Liver (tissue), 9 donors: ENCODE results near the gene HNRNPA0. TPM values are rescaled to one million over a fixed set of nuclear protein-coding genes. Genes with fewer than 3 reads are reported as not detected.
A peak's percentile ranks its signal among the peaks of the same experiment; 100 is the strongest.

Experiments used
- DNase-seq: peaks from one replicate; pipeline ENCODE4 v3.0.0-alpha.2; 2017; ENCODE audit warnings: low spot score
- H3K27ac ChIP-seq, 2 donors: one replicate each; pipeline ENCODE4 v1.7.0; 2013; ENCODE audit warnings: inconsistent platforms in 2 of 2, low read length in 2 of 2, control low read depth in 1 of 2, low read depth in 1 of 2, mild to moderate bottlenecking in 1 of 2
- H3K27me3 ChIP-seq, 4 donors: one replicate each; pipeline versions ENCODE4 v1.6.1 to v1.7.0; 2013; ENCODE audit warnings: low read length in 3 of 4, inconsistent platforms in 1 of 4, mild to moderate bottlenecking in 1 of 4, moderate library complexity in 1 of 4; ENCODE audit not compliant: control insufficient read depth in 4 of 4, insufficient read depth in 4 of 4
- H3K36me3 ChIP-seq, 4 donors: one replicate each; pipeline versions ENCODE4 v1.6.1 to v1.7.0; 2013; ENCODE audit warnings: low read length in 3 of 4, mild to moderate bottlenecking in 3 of 4, low read depth in 1 of 4, moderate library complexity in 1 of 4; ENCODE audit not compliant: control insufficient read depth in 4 of 4, insufficient read depth in 3 of 4
- H3K4me1 ChIP-seq, 4 donors: one replicate each; pipeline versions ENCODE4 v1.6.1 to v1.7.0; 2013; ENCODE audit warnings: low read length in 3 of 4, mild to moderate bottlenecking in 3 of 4, moderate library complexity in 1 of 4; ENCODE audit not compliant: control insufficient read depth in 4 of 4, insufficient read depth in 4 of 4
- H3K4me3 ChIP-seq, 3 donors: one replicate each; pipeline versions ENCODE4 v1.6.1 to v1.7.0; 2013; ENCODE audit warnings: low read length in 3 of 3, control low read depth in 1 of 3, low read depth in 1 of 3, mild to moderate bottlenecking in 1 of 3
- H3K9ac ChIP-seq, 2 donors: one replicate each; pipeline ENCODE4 v1.7.0; 2013; ENCODE audit warnings: low read length in 2 of 2, mild to moderate bottlenecking in 2 of 2, moderate library complexity in 2 of 2, control low read depth in 1 of 2, low read depth in 1 of 2
- H3K9me3 ChIP-seq, 4 donors: one replicate each; pipeline versions ENCODE4 v1.6.1 to v1.7.0; 2013; ENCODE audit warnings: low read length in 3 of 4; ENCODE audit not compliant: control insufficient read depth in 4 of 4
- EGR1 ChIP-seq, 2 donors: IDR thresholded peaks; 2 replicates each; pipeline ENCODE4 v1.6.1; 2016 to 2018; ENCODE audit warnings: antibody characterized with exemption in 2 of 2, low read depth in 2 of 2
- FOXA1 ChIP-seq: IDR thresholded peaks from 2 replicates; pipeline ENCODE4 v1.6.1; 2016; ENCODE audit warnings: antibody characterized with exemption
- FOXA2 ChIP-seq: IDR thresholded peaks from 2 replicates; pipeline ENCODE4 v1.6.1; 2016; ENCODE audit warnings: antibody characterized with exemption
- HNF4A ChIP-seq, 2 donors: conservative IDR thresholded peaks; 2 replicates each; pipeline ENCODE4 v1.6.1; 2016; ENCODE audit warnings: antibody characterized with exemption in 2 of 2, mild to moderate bottlenecking in 2 of 2
- HNF4G ChIP-seq: IDR thresholded peaks from 2 replicates; pipeline ENCODE4 v1.6.1; 2016; ENCODE audit warnings: antibody characterized with exemption
- JUND ChIP-seq, 2 donors: IDR thresholded peaks; 2 replicates each; pipeline ENCODE4 v1.6.1; 2016; ENCODE audit warnings: antibody characterized with exemption in 2 of 2
- NR2F2 ChIP-seq: IDR thresholded peaks from 2 replicates; pipeline ENCODE4 v1.6.1; 2016; ENCODE audit warnings: antibody characterized with exemption
- RAD21 ChIP-seq, 2 donors: IDR thresholded peaks; 2 replicates each; pipeline ENCODE4 v1.6.1; 2016; ENCODE audit warnings: antibody characterized with exemption in 2 of 2, mild to moderate bottlenecking in 2 of 2
- RXRA ChIP-seq, 2 donors: IDR thresholded peaks; 2 replicates each; pipeline ENCODE4 v1.6.1; 2017 to 2018; ENCODE audit warnings: antibody characterized with exemption in 2 of 2, mild to moderate bottlenecking in 1 of 2
- SP1 ChIP-seq: IDR thresholded peaks from 2 replicates; pipeline ENCODE4 v1.6.1; 2018; ENCODE audit warnings: antibody characterized with exemption, mild to moderate bottlenecking
- TAF1 ChIP-seq: conservative IDR thresholded peaks from 2 replicates; pipeline ENCODE4 v1.6.1; 2016; ENCODE audit warnings: antibody characterized with exemption, mild to moderate bottlenecking
- YY1 ChIP-seq: IDR thresholded peaks from 2 replicates; pipeline ENCODE4 v1.6.1; 2016; ENCODE audit warnings: antibody characterized with exemption, mild to moderate bottlenecking
- WGBS: extraction: QIAGEN DNeasy Blood & Tissue Kit; methylation state at CpG from one replicate; pipeline ENCODE4 v1.1.7; 2013; 5-methylcytosine and 5-hydroxymethylcytosine counted together
- polyA plus RNA-seq, 2 donors: library from polyadenylated mRNA; stranded (reverse) in 1 of 2; unstranded in 1 of 2; fragments of 200-250 nt in 1 of 2; fragments of >200 nt in 1 of 2; fragmentation: Nextera tagmentation in 1 of 2; extraction: Ambion mirVana in 1 of 2; gene quantifications; one replicate each; pipeline versions ENCODE4 v1.2.1 to v1.2.3, GENCODE V29; 2013 to 2015
- total RNA-seq, 2 donors: library from RNA; depleted of rRNA; stranded (reverse); fragments of >200 nt; gene quantifications; one replicate each; pipeline ENCODE4 v1.2.3, GENCODE V29; 2014
- TF ChIP-seq, protein P1 (sequence below): IDR thresholded peaks from 2 replicates; pipeline ENCODE4 v1.6.1; 2016; ENCODE audit warnings: antibody characterized with exemption
- TF ChIP-seq, protein P2 (sequence below): IDR thresholded peaks from 2 replicates; pipeline ENCODE4 v1.6.1; 2016; ENCODE audit warnings: antibody characterized with exemption, mild to moderate bottlenecking
- TF ChIP-seq, protein P3 (sequence below): IDR thresholded peaks from 2 replicates; pipeline ENCODE4 v1.6.1; 2016; ENCODE audit warnings: antibody characterized with exemption
- TF ChIP-seq, protein P4 (sequence below): IDR thresholded peaks from 2 replicates; pipeline ENCODE4 v1.6.1; 2016; ENCODE audit warnings: antibody characterized with exemption
- donor health status: healthy.
- donor health status: healthy.
- donor health status: healthy.
- donor health status: healthy.
- donor health status: healthy.

The HNRNPA0 gene
- total and polyA plus RNA-seq, 4 donors = 1.8 to 12.9 (median 7.6) TPM

DNA sequence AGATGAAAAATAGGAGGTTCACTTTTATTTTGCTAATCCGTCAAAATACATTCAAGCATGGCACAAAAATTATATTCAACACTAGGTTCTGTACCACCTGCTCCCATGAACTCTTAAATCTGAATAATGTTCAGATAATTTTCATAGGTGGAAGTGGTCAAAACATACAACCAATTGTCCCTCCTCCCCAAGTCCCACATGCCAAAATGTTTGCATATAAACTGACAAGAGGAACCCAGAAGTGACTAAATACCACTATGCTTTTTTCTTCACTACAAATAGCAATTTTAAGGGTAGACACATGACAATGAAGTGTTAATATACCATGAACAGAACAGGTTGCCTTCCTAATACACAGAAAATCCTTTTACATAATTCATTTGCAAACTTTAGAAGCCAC lies 3.7 kb downstream of the HNRNPA0 start:
- H3K27ac ChIP-seq = no peak overlapping the region
- DNase-seq = no peak
- 89% methylated on average over 1 of the region's 1 CpG for WGBS
- H3K4me1 ChIP-seq = peaks cover 3 to 33% (median 19%) of the 10 kb centered on the region in 4 donors
- H3K9me3 ChIP-seq = no peaks in the 10 kb centered on the region
- H3K27me3 ChIP-seq = no peaks in the 10 kb centered on the region
- H3K36me3 ChIP-seq = no peaks in the 10 kb centered on the region
- TF ChIP-seq FOXA2 (no peak), TAF1 (no peak), NR2F2 (no peak), HNF4A (conservative IDR thresholded peaks at IDR 0.05) (no peak), YY1 (no peak), FOXA1 (no peak), JUND (IDR thresholded peaks at IDR 0.05) (no peak), RAD21 (IDR thresholded peaks at IDR 0.05) (no peak), HNF4G (no peak), SP1 (no peak), RXRA (IDR thresholded peaks at IDR 0.05) (no peak), EGR1 (IDR thresholded peaks at IDR 0.05; ENCODE audit: low read depth in 2 of 2) (no peak)
- TF ChIP-seq, protein P1, sequence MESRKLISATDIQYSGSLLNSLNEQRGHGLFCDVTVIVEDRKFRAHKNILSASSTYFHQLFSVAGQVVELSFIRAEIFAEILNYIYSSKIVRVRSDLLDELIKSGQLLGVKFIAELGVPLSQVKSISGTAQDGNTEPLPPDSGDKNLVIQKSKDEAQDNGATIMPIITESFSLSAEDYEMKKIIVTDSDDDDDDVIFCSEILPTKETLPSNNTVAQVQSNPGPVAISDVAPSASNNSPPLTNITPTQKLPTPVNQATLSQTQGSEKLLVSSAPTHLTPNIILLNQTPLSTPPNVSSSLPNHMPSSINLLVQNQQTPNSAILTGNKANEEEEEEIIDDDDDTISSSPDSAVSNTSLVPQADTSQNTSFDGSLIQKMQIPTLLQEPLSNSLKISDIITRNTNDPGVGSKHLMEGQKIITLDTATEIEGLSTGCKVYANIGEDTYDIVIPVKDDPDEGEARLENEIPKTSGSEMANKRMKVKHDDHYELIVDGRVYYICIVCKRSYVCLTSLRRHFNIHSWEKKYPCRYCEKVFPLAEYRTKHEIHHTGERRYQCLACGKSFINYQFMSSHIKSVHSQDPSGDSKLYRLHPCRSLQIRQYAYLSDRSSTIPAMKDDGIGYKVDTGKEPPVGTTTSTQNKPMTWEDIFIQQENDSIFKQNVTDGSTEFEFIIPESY = no peak
- TF ChIP-seq, protein P2, sequence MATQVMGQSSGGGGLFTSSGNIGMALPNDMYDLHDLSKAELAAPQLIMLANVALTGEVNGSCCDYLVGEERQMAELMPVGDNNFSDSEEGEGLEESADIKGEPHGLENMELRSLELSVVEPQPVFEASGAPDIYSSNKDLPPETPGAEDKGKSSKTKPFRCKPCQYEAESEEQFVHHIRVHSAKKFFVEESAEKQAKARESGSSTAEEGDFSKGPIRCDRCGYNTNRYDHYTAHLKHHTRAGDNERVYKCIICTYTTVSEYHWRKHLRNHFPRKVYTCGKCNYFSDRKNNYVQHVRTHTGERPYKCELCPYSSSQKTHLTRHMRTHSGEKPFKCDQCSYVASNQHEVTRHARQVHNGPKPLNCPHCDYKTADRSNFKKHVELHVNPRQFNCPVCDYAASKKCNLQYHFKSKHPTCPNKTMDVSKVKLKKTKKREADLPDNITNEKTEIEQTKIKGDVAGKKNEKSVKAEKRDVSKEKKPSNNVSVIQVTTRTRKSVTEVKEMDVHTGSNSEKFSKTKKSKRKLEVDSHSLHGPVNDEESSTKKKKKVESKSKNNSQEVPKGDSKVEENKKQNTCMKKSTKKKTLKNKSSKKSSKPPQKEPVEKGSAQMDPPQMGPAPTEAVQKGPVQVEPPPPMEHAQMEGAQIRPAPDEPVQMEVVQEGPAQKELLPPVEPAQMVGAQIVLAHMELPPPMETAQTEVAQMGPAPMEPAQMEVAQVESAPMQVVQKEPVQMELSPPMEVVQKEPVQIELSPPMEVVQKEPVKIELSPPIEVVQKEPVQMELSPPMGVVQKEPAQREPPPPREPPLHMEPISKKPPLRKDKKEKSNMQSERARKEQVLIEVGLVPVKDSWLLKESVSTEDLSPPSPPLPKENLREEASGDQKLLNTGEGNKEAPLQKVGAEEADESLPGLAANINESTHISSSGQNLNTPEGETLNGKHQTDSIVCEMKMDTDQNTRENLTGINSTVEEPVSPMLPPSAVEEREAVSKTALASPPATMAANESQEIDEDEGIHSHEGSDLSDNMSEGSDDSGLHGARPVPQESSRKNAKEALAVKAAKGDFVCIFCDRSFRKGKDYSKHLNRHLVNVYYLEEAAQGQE = no peak
- TF ChIP-seq, protein P3, sequence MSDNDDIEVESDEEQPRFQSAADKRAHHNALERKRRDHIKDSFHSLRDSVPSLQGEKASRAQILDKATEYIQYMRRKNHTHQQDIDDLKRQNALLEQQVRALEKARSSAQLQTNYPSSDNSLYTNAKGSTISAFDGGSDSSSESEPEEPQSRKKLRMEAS = no peak
- TF ChIP-seq, protein P4, sequence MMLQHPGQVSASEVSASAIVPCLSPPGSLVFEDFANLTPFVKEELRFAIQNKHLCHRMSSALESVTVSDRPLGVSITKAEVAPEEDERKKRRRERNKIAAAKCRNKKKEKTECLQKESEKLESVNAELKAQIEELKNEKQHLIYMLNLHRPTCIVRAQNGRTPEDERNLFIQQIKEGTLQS = no peak
- no peak overlapping the region for H3K9ac ChIP-seq
- no peak overlapping the region for H3K4me3 ChIP-seq

DNA sequence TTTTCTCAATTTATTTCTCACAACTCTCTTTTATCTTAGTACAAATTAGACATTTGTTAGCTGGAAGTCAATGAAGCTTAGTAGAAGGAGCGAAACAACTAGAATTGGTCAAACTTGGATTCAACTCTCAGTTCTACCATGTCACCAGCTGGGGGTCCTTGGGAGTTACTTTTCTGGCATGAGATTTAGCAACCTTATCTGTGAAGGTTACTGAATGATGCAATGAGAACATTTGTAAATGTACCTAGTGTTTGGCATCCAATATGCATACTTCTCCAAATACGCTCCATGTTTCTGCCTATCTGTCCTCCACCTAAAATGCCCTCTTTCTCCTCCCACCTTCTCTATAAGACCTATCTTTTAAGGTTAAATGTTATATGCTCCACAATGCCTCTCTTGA lies 6.3 kb downstream of the HNRNPA0 start:
- no peak overlapping the region for H3K27ac ChIP-seq
- no peak for DNase-seq

More for the DNA sequence above, 6.3 kb downstream of the HNRNPA0 start:
- Histone ChIP-seq H3K9me3 (no peaks in the 10 kb centered on the region), H3K27me3 (no peaks in the 10 kb centered on the region), H3K4me1 (peaks cover 1 to 30% (median 19%) of the 10 kb centered on the region in 4 donors), H3K9ac (no peak overlapping the region), H3K36me3 (no peaks in the 10 kb centered on the region), H3K4me3 (no peak overlapping the region)
- TF ChIP-seq, protein P4 = peak; percentile 15
- no peak for TF ChIP-seq SP1
- WGBS = 81% methylated on average over 2 of the region's 2 CpGs
